Measurements from ENCODE around the gene MYDGF.

Gene MYDGF

GRCh38 chr19:4640247-4641000, 29.7 kb downstream of the MYDGF start:
- no peak for DNase-seq

GRCh38 chr19:4639531-4640246, 30.5 kb downstream of the MYDGF start:
- DNase-seq, result peak; percentile 6

- peak; percentile 96 for DNase-seq
Observed at GRCh38 chr19:4638828-4639530, 31.2 kb downstream of the MYDGF start, which contains the start of gene TNFAIP8L1. Gene TNFAIP8L1 (plus strand): TSS chr19:4639516. CDS start chr19:4651870, 12,354 bp downstream.

GRCh38 chr19:4638317-4638716, 31.8 kb downstream of the MYDGF start:
- DNase-seq, result no peak

- DNase-seq, result no peak
Observed at GRCh38 chr19:4636761-4637160, 33.4 kb downstream of the MYDGF start.

- peak; percentile 31 for DNase-seq
Observed at GRCh38 chr19:4636151-4636717, 33.9 kb downstream of the MYDGF start.

GRCh38 chr19:4635754-4636116, 34.4 kb downstream of the MYDGF start:
- DNase-seq, result no peak

GRCh38 chr19:4633140-4633967, 36.8 kb downstream of the MYDGF start:
- peak; percentile 51 for DNase-seq

- no peak for DNase-seq
Observed at GRCh38 chr19:4624733-4625362, 45.3 kb downstream of the MYDGF start.

GRCh38 chr19:4624301-4624700, 45.8 kb downstream of the MYDGF start:
- DNase-seq, result no peak

- no peak for DNase-seq
Observed at GRCh38 chr19:4622695-4623421, 47.3 kb downstream of the MYDGF start.

GRCh38 chr19:4620675-4621074, 49.5 kb downstream of the MYDGF start:
- DNase-seq, result no peak

GRCh38 chr19:4619668-4620294, 50.4 kb downstream of the MYDGF start:
- no peak for DNase-seq

- no peak for DNase-seq
Observed at GRCh38 chr19:4618019-4618418, 52.1 kb downstream of the MYDGF start.

GRCh38 chr19:4613254-4613751, 56.8 kb downstream of the MYDGF start:
- no peak for DNase-seq

GRCh38 chr19:4609878-4610511, 60.1 kb downstream of the MYDGF start:
- no peak for DNase-seq

Data from NCI-H1092 (cell line).